Lower lobe of right lung (tissue), 2 donors: ENCODE data around the gene CC2D1B. TPM values are rescaled to one million over a fixed set of nuclear protein-coding genes. Genes with fewer than 3 reads are reported as not detected.

Source experiments
- ATAC-seq, 2 donors: fragments of 200-7000 bp; cut with Tn5 transposase; one replicate each; pipeline ENCODE4 v1.9.1; 2020 to 2022; ENCODE audit warnings: mild to moderate bottlenecking in 2 of 2, moderate library complexity in 2 of 2
- DNase-seq: peaks from one replicate; pipeline ENCODE4 v3.0.0-alpha.2; 2020
- H3K27ac ChIP-seq: fragments of 200-600 bp; one replicate; pipeline ENCODE4 v1.8.0; 2022
- H3K27me3 ChIP-seq: fragments of 200-600 bp; one replicate; pipeline ENCODE4 v1.8.0; 2022; ENCODE audit warnings: low read depth
- H3K36me3 ChIP-seq: fragments of 200-600 bp; one replicate; pipeline ENCODE4 v1.8.0; 2022; ENCODE audit warnings: mild to moderate bottlenecking
- H3K4me1 ChIP-seq: fragments of 200-600 bp; one replicate; pipeline ENCODE4 v1.8.0; 2022
- H3K4me3 ChIP-seq: fragments of 200-600 bp; one replicate; pipeline ENCODE4 v1.8.0; 2022; ENCODE audit warnings: mild to moderate bottlenecking
- H3K9me3 ChIP-seq: fragments of 200-600 bp; one replicate; pipeline ENCODE4 v1.8.0; 2022
- intact Hi-C: fragments of 100-400 bp; cut with DNase I; formaldehyde crosslinking; loops from one replicate; pipeline ENCODE4 v1.11.0; 2022
- total RNA-seq: library from RNA; stranded (reverse); fragmentation: NEBNext Ultra II Directional; extraction: Animal tissue kit (Norgen Biotek cat#: 25700); gene quantifications from one replicate; pipeline ENCODE4 v1.2.1, GENCODE V29; 2021
- TF ChIP-seq, protein P1 (sequence below): fragments of 200-600 bp; IDR thresholded peaks from one replicate; pipeline ENCODE4 v1.8.0; 2022; ENCODE audit warnings: antibody characterized with exemption, mild to moderate bottlenecking
- donor health status: DM: no; HTN: yes; CAD: no; lungs with severe emphysema.

The CC2D1B gene
- total RNA-seq, 1 donor from 2014 or later = 44.5 TPM

DNA sequence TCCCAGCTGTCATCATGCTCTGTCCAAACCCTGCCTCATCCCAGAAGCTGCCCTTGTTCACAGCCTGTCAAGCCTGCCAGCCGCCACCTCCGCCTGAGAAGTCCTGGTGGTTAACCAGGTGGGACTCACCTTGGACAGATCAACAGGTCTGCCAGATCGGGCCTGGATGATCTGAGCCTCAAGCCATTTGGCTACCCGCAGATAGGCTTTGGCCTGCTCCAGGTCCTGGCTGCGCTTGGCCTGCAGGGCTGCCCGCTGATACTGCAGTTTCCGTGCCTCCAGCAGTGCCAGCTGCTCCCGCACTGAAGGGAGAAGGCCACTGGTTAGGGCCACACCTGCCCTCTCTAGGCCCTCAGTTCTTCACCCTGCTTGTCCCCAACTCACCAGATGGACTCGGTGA is 8.6 kb downstream of the CC2D1B start:
- H3K36me3 ChIP-seq = peaks cover 100% of the 10 kb centered on the region
- TF ChIP-seq, protein P1, sequence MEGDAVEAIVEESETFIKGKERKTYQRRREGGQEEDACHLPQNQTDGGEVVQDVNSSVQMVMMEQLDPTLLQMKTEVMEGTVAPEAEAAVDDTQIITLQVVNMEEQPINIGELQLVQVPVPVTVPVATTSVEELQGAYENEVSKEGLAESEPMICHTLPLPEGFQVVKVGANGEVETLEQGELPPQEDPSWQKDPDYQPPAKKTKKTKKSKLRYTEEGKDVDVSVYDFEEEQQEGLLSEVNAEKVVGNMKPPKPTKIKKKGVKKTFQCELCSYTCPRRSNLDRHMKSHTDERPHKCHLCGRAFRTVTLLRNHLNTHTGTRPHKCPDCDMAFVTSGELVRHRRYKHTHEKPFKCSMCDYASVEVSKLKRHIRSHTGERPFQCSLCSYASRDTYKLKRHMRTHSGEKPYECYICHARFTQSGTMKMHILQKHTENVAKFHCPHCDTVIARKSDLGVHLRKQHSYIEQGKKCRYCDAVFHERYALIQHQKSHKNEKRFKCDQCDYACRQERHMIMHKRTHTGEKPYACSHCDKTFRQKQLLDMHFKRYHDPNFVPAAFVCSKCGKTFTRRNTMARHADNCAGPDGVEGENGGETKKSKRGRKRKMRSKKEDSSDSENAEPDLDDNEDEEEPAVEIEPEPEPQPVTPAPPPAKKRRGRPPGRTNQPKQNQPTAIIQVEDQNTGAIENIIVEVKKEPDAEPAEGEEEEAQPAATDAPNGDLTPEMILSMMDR = no peak
- no peak overlapping the region for H3K4me3 ChIP-seq
- no peaks in the 10 kb centered on the region for H3K9me3 ChIP-seq
- intact Hi-C loops = no loop called here
- H3K4me1 ChIP-seq = no peaks in the 10 kb centered on the region
- no peak overlapping the region for H3K27ac ChIP-seq
- DNase-seq = no peak
- no peaks in the 10 kb centered on the region for H3K27me3 ChIP-seq
- no peak for ATAC-seq

DNA sequence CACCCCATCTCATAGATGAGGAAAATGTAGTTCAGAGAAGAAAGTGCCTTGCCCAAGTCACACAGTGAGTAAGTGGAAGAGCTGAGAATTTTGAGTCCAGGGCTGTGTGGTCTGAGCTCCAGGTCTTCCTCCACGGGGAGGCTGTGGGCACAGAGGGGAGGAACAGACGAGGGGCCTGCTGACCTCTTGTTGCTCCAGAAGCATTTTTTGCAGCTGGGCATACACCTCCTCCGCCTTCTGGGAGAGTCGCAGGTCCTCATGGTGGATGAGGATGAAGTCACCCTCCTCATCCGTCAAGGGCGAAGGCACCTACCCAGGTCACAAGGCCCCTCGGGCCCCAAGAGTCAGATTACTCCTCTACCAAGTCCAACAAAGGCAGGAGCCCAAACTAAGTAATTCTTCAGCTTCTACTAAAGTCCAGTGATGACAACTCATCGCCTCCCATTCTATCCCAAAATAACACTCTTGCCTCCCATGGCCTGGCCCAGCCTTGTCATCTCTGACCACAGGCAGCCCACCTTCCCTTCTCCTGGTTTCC is 9.1 kb downstream of the CC2D1B start:
- intact Hi-C loops = no loop called here
- no peaks in the 10 kb centered on the region for H3K9me3 ChIP-seq
- no peak overlapping the region for H3K27ac ChIP-seq
- H3K36me3 ChIP-seq = peaks cover 100% of the 10 kb centered on the region
- no peak for ATAC-seq
- no peaks in the 10 kb centered on the region for H3K4me1 ChIP-seq
- no peaks in the 10 kb centered on the region for H3K27me3 ChIP-seq
- TF ChIP-seq, protein P1 = no peak
- no peak overlapping the region for H3K4me3 ChIP-seq
- DNase-seq = no peak

DNA sequence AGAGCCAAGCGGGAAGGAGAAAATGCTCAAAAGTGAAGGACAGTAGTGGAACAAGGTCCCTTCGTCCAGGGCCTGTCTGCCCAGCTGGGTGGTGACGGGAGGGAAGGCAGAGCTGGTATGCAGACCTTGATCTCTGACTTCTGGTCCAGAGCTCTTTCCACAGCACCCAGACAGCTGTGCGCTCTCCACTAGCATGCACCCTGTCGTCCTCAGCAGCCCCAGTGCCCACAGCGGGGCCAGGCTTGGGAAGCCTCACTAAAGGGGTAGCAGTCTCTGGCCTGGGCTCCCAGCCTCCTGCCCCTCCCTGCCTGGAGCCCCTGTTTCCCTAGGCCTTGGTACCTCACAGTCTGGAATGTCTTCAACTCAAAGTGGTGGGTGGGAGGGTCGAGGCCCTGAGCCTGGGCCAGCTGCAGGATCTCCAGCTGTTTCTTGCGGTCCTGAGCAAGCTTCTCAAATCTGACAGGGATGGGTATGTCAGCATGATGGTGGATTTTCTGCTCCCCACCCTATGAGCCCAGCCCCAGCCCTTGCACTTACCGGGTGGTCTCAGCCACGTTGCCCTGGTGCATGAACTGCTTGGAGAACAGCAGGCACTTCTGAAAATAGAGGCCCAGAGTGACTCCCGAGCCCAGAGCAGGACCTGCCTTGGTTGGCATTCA is 10.0 kb downstream of the CC2D1B start:
- Histone ChIP-seq H3K4me1 (no peaks in the 10 kb centered on the region), H3K27ac (no peak overlapping the region), H3K36me3 (peaks cover 99% of the 10 kb centered on the region), H3K4me3 (no peak overlapping the region), H3K9me3 (no peaks in the 10 kb centered on the region), H3K27me3 (no peaks in the 10 kb centered on the region)
- ATAC-seq (no peak), DNase-seq (no peak)
- intact Hi-C loops = no loop called here
- TF ChIP-seq, protein P1 = no peak

DNA sequence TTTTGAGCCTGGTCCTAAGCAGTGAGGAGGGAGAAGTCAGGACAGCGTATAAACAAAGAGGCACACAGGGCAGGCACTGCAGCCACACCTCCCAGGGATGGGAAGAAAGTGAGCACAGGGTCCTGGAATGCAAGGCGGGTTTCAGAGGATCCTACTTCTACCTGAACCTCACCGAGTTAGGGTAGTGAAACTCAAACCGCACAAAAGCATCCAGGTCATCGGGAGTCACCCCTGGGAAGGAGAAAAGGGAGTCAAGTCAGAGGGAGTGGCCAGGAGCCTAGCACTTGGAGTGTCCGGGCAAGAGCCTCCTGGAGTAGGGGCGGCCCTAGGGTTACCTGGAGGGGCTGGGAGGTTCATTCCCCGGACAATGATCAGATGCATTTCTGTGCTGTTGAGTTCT is 10.6 kb downstream of the CC2D1B start:
- DNase-seq (no peak), ATAC-seq (peak in 1 of 2 donors; percentile 5)
- H3K27me3 ChIP-seq = no peaks in the 10 kb centered on the region
- no peaks in the 10 kb centered on the region for H3K9me3 ChIP-seq
- TF ChIP-seq, protein P1 = no peak
- H3K4me1 ChIP-seq = no peaks in the 10 kb centered on the region
- H3K27ac ChIP-seq = no peak overlapping the region
- H3K4me3 ChIP-seq = no peak overlapping the region
- intact Hi-C loops = no loop called here
- H3K36me3 ChIP-seq = peaks cover 99% of the 10 kb centered on the region

DNA sequence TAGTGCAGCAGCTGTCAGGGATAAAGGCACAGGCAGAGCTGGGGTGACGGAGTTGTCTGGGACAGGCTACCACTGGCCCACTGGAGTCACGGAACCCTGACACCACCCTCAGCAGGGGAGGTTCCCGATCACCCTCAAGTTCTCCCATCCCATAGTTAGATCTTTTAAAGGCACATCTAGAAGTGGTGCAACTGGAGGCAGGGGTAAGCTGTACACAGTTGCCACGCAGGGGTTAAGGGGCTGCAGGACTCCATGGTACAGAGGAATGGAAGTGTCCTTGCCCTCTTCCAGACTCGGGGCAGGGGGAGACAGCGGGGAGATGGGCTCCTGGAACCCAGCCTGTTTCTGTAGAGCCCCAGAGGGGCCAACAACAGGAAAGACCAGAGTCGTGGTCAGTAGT is 13.3 kb downstream of the CC2D1B start:
- intact Hi-C loops = no loop called here
- Histone ChIP-seq H3K4me3 (no peak overlapping the region), H3K27ac (no peak overlapping the region), H3K9me3 (no peaks in the 10 kb centered on the region), H3K36me3 (peaks cover 85% of the 10 kb centered on the region), H3K27me3 (no peaks in the 10 kb centered on the region), H3K4me1 (no peaks in the 10 kb centered on the region)
- TF ChIP-seq, protein P1 = no peak
- no peak for DNase-seq
- ATAC-seq = no peak
